Neuron (in vitro differentiated cells): Measurements from ENCODE around the gene COMT.

Experiments used
- H2AFZ ChIP-seq: one replicate; pipeline ENCODE4 v1.6.1; 2013; ENCODE audit warnings: low read depth, mild to moderate bottlenecking, inconsistent platforms, low read length, moderate library complexity
- H3K27me3 ChIP-seq: one replicate; pipeline ENCODE4 v1.6.1; 2013; ENCODE audit warnings: low read length; ENCODE audit not compliant: insufficient read depth
- H3K36me3 ChIP-seq: one replicate; pipeline ENCODE4 v1.6.1; 2013; ENCODE audit warnings: low read length; ENCODE audit not compliant: insufficient read depth
- H3K4me1 ChIP-seq: one replicate; pipeline ENCODE4 v1.6.1; 2013; ENCODE audit warnings: low read length; ENCODE audit not compliant: insufficient read depth
- H3K4me3 ChIP-seq: 2 replicates; pipeline ENCODE4 v1.5.1; 2013; ENCODE audit warnings: mild to moderate bottlenecking, low read length, moderate library complexity
- H3K9me3 ChIP-seq: one replicate; pipeline ENCODE4 v1.6.1; 2013; ENCODE audit warnings: low read length

The COMT gene

DNA sequence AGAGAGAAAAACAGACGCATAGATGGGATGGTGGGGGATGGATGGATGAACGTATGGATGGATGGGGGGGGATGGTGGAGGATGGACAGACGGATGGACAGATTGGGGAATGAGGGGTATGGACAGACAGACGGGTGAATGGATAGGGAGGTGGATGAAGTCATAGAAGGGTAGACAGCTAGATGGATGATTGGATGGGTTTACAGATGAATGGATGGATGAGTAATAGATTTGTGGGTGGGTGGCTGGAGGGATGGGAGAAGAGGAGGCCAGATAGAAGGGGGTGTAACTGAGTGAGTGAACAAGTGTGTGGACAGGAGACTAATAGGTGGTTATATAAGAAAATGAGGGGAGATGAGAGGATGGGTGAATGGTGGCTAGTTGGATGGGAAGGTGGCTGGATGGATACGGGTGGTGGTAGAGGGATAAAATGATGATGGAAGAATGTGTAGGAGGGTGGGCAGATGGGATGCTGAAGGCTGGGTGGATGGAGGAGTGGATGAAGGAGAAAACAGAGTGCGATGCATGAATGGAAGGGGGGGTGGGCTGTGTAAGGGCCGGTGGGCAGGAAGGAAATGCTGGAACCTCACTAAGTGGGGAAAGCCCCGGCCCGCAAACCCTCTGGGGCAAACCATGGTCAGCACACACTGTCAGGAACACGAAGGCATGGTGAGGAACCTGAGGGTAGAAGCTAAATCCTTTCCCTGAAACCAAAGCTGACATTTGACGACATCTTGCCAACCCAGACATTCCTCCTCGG is 53.5 kb downstream of the COMT start:
- no peaks in the 10 kb centered on the region for H3K9me3 ChIP-seq
- H3K4me1 ChIP-seq: peaks cover 37% of the 10 kb centered on the region
- no peaks in the 10 kb centered on the region for H3K36me3 ChIP-seq
- H3K27me3 ChIP-seq: no peaks in the 10 kb centered on the region
- H3K4me3 ChIP-seq: no peak overlapping the region
- no peak overlapping the region for H2AFZ ChIP-seq

DNA sequence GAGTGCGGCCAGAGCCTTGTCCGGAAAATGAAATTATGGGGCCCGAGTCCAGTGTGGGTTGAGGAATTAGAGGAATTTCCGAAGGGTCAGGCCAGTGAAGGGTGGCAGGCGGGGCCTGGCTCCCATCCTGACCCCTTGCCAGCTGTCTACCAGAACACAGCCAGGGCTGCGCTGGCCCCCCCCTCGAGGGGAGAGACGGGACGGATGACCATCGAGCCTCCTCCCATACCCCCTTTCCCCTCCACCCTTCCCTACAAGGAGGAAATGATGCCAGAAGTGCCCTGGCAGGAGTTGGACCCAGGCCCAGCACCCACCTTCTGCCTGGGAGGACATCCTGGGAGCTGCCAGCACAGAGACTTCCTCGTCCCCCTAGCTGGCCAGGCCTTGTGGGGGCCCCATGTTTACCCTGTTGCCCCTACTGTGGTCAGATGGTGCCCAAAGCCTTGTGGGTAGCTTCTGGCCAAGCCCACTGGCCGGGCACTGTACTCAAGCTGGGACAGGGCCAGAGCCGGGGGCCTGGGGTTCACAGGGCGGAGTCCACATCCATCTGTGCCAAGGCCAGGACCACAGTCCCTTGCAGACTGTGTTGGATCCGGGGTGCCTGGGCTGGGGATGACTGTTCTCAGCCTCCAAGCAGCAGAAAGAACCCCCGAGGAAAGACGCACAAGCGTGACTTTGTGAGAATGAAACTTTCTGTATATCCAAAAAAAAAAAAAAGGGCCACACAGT is 54.2 kb downstream of the COMT start:
- no peaks in the 10 kb centered on the region for H3K27me3 ChIP-seq
- no peak overlapping the region for H3K4me3 ChIP-seq
- peaks cover 45% of the 10 kb centered on the region for H3K4me1 ChIP-seq
- H3K36me3 ChIP-seq: no peaks in the 10 kb centered on the region
- no peak overlapping the region for H2AFZ ChIP-seq
- H3K9me3 ChIP-seq: no peaks in the 10 kb centered on the region

DNA sequence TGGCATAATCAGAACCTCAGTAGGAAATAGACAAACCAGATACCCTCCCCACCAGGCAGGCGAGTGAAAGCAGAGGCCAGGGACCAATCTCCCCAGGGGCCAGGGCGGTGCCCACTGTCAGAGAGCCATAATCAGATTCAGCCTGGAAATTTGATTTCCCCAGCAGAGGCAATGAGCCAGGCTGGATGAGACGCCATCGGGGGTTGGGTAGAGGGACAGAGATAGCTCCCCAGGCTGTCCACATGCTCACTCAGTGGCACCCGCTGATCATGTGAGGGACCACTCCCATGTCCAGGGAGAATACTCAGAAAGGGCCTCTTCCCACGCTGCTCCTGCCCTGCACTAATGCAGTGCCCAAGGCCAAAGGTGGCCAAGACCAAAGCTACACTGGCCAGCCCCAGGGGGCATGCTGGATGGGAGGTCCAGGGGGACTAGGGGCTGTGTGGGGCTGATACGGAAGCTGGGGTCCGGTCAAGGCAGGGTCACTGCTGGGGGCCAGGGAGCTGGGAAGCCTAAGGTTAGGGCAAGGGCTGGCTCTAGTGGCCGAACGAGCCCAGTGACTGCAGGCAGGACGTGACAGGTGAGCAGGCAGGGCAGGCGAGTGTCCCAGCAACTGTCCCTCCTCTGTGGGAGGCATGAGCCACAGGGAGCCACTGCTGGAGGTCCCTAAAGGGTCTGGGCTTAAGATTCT is 55.3 kb downstream of the COMT start:
- Histone ChIP-seq H3K4me1 (peaks cover 49% of the 10 kb centered on the region), H3K9me3 (no peaks in the 10 kb centered on the region), H2AFZ (no peak overlapping the region), H3K4me3 (no peak overlapping the region), H3K27me3 (no peaks in the 10 kb centered on the region), H3K36me3 (no peaks in the 10 kb centered on the region)

DNA sequence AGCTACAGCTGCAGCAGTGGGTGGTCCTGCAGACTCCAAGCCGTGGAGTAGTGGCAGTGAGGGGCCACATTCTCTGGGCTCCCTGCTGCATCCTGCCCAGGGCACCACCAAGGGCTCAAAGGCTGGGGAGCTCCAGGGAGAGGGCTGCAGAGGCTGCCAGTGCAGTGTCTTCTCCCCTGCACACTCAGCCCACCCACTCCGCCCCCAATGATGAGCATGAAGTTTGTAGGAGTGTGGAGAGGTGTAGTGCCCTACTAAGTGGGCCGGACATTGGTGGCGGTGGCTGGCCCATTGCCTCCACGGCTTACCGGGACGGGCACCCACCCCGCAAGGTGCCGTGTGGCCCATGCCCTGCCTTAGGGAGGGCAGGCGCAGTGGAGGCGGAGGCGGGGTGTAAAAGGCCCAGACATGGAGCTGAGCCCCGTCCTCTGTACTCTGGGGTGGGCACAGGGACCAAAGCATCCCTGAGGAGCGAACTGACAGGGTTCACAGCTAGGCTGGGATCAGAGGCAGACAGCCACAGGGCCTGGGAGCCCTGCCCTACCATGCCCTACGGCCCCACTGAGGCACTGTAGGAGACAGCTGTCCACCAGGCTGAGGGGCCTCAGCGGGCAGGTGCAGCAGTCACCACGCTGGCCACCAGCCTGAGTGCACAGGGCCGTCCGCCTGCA is 56.1 kb downstream of the COMT start:
- no peak overlapping the region for H2AFZ ChIP-seq
- H3K36me3 ChIP-seq: no peaks in the 10 kb centered on the region
- no peaks in the 10 kb centered on the region for H3K9me3 ChIP-seq
- peaks cover 58% of the 10 kb centered on the region for H3K4me1 ChIP-seq
- H3K27me3 ChIP-seq: no peaks in the 10 kb centered on the region
- H3K4me3 ChIP-seq: no peak overlapping the region

DNA sequence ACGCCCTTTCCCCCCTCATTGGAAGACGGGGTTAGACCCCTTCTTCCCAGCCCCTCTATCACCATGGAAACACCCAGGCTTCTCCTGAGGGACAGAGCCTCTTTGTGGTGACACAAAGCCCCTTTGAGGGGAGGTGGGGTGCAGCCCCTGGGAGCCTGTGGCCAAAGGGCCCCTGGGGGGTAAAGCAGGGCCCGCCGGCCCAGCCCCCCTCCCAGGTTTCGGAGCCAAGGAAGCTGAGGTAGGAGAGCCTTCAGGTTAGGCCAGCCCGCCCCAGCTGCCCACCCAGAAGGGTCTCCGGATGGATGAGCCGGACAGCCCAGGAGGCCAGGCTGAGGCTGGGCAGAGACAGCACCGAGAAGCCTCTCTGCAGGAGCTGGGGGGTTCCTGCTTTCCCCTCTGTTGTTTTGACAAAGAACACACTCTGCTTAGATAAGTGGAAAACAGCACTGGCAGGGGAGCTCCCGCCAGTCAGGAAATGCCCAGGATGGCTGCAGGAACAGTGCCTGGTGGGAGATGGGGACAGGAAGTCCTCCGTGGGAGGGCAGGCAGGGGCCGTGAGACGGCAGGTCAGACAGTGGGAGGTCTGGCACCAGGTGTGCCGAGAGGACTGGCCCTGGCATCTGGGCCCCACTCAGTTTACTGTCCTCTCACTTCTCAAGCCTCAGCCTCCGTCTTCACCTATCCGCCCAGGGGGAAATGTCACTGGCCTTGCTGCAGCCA is 56.8 kb downstream of the COMT start:
- no peak overlapping the region for H3K4me3 ChIP-seq
- no peaks in the 10 kb centered on the region for H3K36me3 ChIP-seq
- H3K9me3 ChIP-seq: no peaks in the 10 kb centered on the region
- H3K27me3 ChIP-seq: no peaks in the 10 kb centered on the region
- no peak overlapping the region for H2AFZ ChIP-seq
- H3K4me1 ChIP-seq: peaks cover 62% of the 10 kb centered on the region

DNA sequence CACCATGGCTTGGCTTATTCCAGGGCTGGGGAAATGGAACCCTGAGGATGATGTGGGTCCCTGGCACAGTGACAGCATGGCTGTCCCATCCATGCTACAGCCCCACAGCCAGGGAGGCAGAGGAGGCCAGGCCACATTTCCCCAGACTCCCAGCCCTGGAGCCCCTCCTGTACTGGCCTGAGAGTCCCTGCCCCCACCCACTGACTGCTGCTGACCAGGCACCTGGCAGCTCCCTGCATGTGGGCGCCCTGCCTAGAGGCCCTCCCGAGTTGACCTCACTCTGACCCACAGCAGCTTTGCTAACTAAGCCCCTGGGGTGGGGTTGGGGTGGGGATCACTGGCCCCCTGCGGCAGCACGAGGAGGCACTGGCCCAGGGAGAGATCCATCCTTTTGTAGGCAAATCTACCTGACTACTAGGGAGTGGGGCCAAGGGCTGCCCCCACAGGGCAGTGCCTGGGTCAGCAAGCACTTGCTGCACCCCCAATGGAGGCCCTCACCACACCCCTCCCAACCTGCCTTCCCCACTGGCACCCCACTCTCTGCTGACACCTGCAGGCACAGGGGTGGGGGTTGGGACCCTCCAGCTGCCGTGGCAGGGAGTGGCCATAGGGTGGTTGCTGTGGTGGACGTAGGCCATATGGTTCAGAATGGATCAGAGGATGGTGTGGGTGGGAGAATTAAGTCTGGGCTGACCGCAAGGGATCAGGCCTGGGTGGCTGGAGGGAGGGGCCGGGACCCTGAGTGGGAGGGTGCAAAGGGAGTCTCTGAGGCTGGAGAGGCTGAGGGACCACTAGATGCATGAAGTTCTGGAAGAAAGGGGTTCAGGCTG is 57.6 kb downstream of the COMT start:
- Histone ChIP-seq H3K27me3 (no peaks in the 10 kb centered on the region), H3K4me3 (no peak overlapping the region), H3K36me3 (no peaks in the 10 kb centered on the region), H3K4me1 (peaks cover 62% of the 10 kb centered on the region), H2AFZ (no peak overlapping the region), H3K9me3 (peaks cover 1% of the 10 kb centered on the region)

DNA sequence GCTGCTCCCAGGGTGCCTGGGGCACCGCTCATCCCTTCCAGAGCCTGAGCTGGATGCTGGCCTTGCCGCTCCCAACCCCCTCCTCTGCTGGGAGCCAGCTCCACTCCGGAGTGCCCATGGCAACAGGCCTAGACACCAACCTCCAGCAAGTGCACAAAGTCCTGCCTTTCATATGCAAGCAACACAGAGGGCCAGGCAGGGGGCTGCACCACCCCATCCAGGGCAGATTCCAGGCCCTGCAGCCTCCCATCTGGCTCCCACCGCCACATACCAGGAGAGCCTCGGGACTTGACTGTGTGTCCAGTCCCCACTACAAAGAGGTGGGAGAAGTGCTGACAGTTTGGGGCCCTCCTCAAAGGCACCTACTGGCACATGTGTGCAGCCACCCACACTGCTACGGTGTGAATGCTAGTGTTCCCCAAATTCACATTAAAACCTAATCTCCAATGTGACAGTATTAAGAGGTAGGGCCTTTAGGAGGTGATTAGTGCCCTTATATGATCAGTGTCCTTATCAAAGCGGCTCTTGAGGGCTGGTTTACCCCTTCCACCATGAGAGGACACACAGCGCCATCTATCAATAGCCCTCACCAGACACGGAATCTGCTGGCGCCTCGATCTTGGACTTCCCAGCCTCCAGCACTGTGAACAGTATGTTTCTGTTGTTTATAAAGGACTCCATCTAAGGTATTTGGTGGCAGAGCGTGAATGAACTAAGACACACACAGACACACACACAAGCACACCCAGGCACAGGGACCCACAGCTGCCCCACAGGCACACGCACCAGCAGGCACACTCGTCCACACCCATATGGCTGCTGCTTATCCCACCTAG is 58.9 kb downstream of the COMT start:
- Histone ChIP-seq H3K27me3 (no peaks in the 10 kb centered on the region), H3K36me3 (no peaks in the 10 kb centered on the region), H3K9me3 (peaks cover 2% of the 10 kb centered on the region), H3K4me1 (peaks cover 62% of the 10 kb centered on the region), H2AFZ (no peak overlapping the region), H3K4me3 (no peak overlapping the region)

DNA sequence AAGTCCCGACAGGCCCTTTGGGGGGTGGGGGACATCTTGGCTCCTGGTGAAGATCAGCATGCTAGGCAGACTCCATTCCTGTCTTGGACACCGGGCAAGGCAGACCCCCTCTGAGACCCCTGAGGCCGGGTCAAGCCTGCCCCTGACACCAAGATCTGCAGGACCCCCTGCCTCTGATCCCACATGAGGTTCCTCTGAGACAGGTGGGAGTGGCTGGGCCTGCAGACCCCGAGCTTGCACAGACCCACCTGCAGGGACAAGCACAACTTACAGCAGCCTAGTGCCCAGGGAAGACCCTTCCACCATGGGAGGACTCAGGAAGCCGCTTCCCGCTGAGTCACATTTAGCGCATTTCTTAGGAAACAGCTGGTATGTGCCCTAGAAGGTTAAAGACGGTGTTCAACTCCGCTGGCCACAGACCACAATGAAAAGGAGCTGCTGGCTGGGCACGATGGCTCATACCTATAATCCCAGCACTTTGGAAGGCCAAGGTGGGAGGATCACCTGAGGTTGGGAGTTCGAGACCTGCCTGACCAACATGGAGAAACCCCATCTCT is 59.6 kb downstream of the COMT start:
- H2AFZ ChIP-seq: no peak overlapping the region
- H3K9me3 ChIP-seq: peaks cover 2% of the 10 kb centered on the region
- H3K27me3 ChIP-seq: no peaks in the 10 kb centered on the region
- no peak overlapping the region for H3K4me3 ChIP-seq
- H3K4me1 ChIP-seq: peaks cover 62% of the 10 kb centered on the region
- H3K36me3 ChIP-seq: no peaks in the 10 kb centered on the region

DNA sequence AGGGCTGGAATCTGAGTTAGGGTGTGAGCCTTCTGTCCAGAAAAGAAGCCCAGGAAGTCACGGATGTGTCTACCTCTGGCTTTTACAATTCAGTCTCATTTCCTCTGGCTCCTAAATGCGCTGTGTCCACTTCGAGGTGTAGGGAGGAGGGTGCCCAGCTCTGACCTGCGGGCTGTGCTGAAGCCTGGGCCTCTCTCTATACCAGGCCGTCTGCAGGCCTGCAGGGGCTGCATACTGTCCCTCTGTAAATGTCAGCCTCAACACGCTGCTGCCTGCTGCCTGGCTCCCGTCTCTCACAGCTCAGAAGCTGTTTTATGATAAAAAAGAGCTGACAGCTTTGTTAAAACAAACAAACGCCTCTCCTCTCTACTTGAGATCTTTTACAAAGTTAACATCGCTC is 60.6 kb downstream of the COMT start:
- Histone ChIP-seq H3K9me3 (peaks cover 2% of the 10 kb centered on the region), H3K36me3 (no peaks in the 10 kb centered on the region), H2AFZ (peak overlapping the region; percentile 2), H3K27me3 (no peaks in the 10 kb centered on the region), H3K4me1 (peaks cover 54% of the 10 kb centered on the region), H3K4me3 (no peak overlapping the region)

DNA sequence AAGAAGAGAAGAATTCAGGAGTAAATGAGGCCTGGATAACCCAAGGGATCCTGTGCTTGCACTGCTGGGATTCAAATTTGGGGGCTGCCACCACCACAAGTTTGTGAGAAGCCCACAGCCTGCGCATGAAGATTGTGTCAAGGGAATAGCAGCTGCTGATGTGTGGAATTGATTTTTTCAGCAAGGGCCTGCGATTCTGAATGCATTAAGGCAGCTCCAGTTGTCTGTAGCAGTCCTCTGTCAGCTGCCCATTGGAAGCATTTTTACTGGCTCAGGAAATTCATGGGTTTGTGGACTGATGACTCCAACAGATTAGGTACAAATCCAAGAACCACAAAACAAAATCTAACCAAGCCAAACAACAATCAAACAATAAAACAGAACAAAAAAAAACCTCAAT is 61.1 kb downstream of the COMT start:
- no peak overlapping the region for H3K4me3 ChIP-seq
- H3K9me3 ChIP-seq: peaks cover 2% of the 10 kb centered on the region
- H3K36me3 ChIP-seq: no peaks in the 10 kb centered on the region
- H3K27me3 ChIP-seq: no peaks in the 10 kb centered on the region
- H2AFZ ChIP-seq: peak overlapping the region; percentile 2
- H3K4me1 ChIP-seq: peaks cover 49% of the 10 kb centered on the region

DNA sequence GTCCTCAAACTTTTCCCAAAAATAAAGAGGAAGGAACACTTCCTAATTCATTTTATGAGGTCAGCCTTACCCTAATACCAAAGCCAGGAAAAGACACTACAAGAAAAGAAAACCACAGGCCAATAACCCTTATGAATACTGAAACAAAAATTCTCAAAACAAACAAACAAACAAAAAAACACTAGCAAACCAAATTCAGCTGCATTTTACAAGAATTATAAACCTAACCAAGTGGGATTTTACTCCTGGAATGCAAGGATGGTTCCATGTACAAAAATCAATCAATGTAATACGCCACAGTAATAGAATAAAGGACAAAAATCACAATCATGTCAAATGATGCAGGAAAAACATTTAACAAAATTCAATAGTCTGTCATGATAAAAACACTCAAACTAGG is 61.7 kb downstream of the COMT start:
- peaks cover 42% of the 10 kb centered on the region for H3K4me1 ChIP-seq
- H3K27me3 ChIP-seq: no peaks in the 10 kb centered on the region
- H3K36me3 ChIP-seq: no peaks in the 10 kb centered on the region
- H3K9me3 ChIP-seq: peaks cover 2% of the 10 kb centered on the region
- no peak overlapping the region for H2AFZ ChIP-seq
- no peak overlapping the region for H3K4me3 ChIP-seq
